C4-2B (cell line): ENCODE data around the gene GAK.

Experiments used
- H3K27ac ChIP-seq: fragments of 450-650 bp; 2 replicates; pipeline ENCODE4 v1.5.1; 2017
- ZFX ChIP-seq: fragments of 450-650 bp; IDR thresholded peaks from 2 replicates; pipeline ENCODE4 v1.6.1; 2017
- TF ChIP-seq, protein P1 (sequence below): fragments of 450-650 bp; conservative IDR thresholded peaks from 2 replicates; pipeline ENCODE4 v1.5.1; 2017; ENCODE audit warnings: mild to moderate bottlenecking

The GAK gene

DNA sequence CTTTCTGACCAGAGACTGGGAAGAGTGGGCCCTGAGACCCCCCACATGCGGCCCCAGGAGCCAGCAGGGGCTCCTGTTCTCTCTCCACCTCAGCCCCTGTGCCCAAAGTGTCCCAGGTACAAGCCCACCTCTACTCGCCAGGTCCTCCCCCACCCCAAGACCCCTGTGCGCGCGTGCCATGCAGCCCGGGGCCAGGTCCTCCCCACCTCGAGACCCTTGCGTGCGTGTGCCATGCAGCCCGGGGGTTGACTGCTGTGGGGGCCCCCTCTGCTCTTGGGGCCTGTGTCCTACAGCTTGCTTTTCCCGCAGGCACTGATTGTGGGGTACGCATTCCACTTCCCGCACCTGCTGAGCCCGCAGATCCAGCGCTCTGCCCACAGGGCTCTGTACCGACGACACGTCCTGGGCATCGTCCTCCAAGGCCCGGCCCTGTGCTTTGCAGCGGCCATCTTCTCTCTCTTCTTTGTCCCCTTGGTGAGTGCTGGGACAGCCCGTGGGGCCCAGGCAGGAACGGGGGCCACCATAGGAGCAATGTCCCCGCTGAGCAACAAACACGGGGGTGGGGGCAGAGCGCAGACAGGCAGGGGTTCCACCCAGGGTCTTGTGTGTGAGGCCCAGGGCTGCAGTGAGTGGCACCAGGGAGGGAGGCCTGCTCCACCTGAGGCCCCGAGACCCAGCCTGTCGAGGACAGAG, 20.9 kb upstream of the GAK start:
- TF ChIP-seq, protein P1, sequence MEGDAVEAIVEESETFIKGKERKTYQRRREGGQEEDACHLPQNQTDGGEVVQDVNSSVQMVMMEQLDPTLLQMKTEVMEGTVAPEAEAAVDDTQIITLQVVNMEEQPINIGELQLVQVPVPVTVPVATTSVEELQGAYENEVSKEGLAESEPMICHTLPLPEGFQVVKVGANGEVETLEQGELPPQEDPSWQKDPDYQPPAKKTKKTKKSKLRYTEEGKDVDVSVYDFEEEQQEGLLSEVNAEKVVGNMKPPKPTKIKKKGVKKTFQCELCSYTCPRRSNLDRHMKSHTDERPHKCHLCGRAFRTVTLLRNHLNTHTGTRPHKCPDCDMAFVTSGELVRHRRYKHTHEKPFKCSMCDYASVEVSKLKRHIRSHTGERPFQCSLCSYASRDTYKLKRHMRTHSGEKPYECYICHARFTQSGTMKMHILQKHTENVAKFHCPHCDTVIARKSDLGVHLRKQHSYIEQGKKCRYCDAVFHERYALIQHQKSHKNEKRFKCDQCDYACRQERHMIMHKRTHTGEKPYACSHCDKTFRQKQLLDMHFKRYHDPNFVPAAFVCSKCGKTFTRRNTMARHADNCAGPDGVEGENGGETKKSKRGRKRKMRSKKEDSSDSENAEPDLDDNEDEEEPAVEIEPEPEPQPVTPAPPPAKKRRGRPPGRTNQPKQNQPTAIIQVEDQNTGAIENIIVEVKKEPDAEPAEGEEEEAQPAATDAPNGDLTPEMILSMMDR = no peak
- no peak for TF ChIP-seq ZFX
- H3K27ac ChIP-seq = no peak overlapping the region

DNA sequence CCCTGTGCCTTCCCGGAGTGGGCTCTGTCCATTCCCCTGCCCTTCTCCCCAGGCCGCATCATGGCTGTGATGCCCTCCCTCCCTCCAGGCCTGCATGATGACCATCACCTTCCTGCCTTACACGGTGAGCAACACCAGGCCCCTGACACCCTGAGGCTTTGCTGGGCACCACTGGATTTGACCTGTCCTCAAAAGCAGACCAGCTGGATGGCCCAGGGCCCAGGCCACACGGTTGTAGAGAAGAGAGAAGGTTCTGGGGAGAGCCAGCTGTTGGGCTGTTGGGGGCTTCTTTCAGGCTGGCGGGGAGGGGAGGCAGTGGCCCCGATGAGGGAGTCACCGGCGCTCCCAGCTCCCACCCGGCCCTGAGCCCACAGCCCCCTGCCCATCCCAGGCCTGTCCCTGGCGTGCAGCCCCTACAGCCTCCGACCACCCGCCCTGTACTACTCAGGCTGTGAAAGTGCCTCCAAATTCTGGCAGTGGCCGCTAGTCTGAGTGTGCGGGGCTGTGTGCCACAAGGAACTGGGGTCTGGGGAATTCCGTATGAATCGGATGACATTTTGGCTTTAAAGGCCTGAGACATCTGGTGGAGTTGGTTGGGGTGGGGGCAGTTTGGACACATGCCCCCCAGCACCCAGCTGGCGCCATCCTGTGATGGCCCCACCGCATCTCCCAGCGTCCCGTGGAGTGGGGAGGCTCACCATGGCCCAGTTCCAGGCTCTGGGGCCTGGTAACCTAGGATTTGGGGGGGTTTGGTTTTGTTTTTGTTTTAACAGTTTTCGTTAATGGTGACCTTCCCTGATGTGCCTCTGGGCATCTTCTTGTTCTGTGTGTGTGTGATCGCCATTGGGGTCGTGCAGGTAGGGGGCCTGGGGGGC, 19.7 kb upstream of the GAK start:
- H3K27ac ChIP-seq = no peak overlapping the region
- TF ChIP-seq ZFX = no peak
- TF ChIP-seq, protein P1 = no peak

DNA sequence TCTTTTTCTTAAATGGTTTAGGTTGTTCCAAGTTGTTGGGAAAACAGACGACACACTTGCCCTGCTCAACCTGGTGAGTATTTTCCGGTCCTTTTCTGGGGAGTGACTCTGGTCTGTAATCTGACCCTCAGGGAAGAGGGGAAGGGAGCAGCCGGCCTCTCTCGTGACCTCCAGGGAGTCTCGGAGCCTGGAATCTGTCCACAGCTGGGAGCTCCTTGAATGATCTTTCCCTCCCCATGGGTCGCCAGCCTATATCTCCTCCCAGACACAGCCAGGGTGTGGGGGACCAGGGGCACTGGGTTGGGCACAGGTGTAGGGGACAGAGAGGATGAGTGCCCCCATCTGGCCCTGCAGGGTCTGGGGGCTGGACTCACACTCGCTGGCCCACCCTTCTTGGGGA, 19.1 kb upstream of the GAK start:
- no peak for TF ChIP-seq ZFX
- TF ChIP-seq, protein P1 = no peak
- no peak overlapping the region for H3K27ac ChIP-seq

DNA sequence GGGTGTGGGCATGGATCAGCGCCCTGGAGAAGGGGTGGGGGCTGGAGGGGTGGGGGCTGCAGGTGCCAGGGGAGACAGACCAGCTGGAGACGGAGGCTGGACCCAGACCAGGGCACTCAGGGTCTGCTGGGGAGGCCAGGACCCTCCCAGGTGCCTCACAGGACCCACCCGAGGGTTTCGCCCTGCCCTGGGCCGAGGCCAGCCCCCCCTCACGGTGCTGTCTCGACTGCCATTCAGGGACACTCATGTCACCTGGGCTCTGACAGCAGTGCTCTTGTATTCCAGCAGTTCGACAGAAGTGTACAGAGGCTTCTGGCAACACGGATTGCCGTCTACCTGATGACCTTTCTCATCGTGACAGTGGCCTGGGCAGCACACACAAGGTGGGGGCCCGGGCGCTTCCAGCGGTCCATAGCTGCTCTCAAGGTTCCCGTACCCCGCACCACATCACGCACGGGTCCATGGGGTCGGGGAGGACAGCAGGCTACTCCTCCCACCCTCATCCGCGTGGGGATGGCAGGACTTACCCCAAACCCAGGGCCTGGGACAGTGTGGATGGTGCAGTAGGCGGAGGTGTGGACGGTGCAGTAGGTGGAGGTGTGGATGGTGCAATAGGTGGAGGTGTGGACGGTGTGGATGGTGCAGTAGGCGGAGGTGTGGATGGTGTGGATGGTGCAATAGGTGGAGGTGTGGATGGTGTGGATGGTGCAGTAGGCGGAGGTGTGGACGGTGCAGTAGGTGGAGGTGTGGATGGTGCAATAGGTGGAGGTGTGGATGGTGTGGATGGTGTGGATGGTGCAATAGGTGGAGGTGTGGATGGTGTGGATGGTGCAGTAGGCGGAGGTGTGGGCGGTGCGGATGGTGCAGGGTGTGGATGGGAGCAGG, 18.3 kb upstream of the GAK start:
- no peak overlapping the region for H3K27ac ChIP-seq
- TF ChIP-seq ZFX = no peak
- TF ChIP-seq, protein P1 = no peak

DNA sequence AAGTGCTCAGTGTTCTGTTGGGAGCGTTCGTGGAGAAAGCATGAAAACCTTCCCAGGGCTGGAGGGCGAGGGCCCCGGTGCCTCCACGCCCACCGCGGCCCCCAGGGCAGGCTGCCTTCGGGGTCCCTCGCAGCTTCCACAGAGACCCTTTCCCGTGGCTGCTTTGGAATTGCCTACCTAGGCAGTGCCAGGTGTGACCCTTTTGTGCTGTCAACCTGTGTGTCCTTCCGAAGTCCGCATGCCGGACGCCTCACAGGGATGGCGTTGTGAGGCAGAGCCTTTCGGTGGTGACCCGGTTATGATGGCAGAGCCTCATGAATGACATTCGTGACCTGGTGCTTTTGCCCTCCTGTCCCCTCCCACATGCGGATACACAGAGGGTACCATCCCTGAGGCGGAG, 17.5 kb upstream of the GAK start:
- TF ChIP-seq ZFX = no peak
- TF ChIP-seq, protein P1 = no peak
- no peak overlapping the region for H3K27ac ChIP-seq

DNA sequence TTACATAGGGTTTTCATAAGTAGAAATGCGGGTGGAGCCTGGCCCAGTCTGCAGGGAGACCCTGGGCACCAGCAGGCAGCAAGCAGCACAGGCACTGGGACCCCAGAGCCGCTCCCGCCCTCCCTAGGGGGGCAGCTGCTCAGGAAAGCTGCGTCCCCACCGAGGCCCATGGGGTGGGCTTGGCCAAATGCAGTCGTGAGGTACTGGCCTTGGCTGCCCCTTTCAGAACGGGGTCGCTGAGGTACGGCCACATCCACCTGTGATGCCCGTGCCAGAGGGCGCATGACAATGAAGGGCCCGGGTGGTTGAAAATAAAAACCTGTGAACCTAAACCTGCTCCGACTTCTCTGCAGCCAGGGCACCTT, 16.8 kb upstream of the GAK start:
- TF ChIP-seq, protein P1 = no peak
- no peak for TF ChIP-seq ZFX

More for the DNA sequence above, 16.8 kb upstream of the GAK start:
- no peak overlapping the region for H3K27ac ChIP-seq
